Stomach (tissue), 4 donors: ENCODE measurements around the gene GULP1.
"Not testable (repeated sequence)": the region's sequence is repeated elsewhere in the genome, so short reads cannot be mapped to it uniquely, and the experiment has no call there.

Source experiments
- EP300 ChIP-seq: sonication (generic); formaldehyde crosslinking; IDR thresholded peaks from one replicate; pipeline ENCODE4 v1.6.1; 2017; ENCODE audit warnings: antibody characterized with exemption
- POLR2A ChIP-seq, 4 donors: fragments of 450-650 bp; IDR thresholded peaks; one replicate each; pipeline ENCODE4 v1.6.1; 2016; ENCODE audit warnings: antibody characterized with exemption in 4 of 4, control low read depth in 2 of 4, mild to moderate bottlenecking in 1 of 4, moderate library complexity in 1 of 4
- POLR2AphosphoS5 ChIP-seq, 3 donors: sonication (generic); formaldehyde crosslinking; IDR thresholded peaks; one replicate each; pipeline ENCODE4 v1.6.1; 2016; ENCODE audit warnings: antibody characterized with exemption in 3 of 3
- TF ChIP-seq, protein P1 (sequence below), 7 experiments: fragments of 450-650 bp in 4 of 7; fragments of 200-600 bp in 3 of 7; sonication (generic) in 3 of 7; IDR thresholded peaks; one replicate each; pipeline ENCODE4 v1.5.1; 2016 to 2019; ENCODE audit warnings: antibody characterized with exemption in 7 of 7, control low read depth in 2 of 7, mild to moderate bottlenecking in 1 of 7

GRCh38 chr2:188559455-188559854 lies 267.8 kb downstream of the GULP1 start:
- TF ChIP-seq, protein P1, sequence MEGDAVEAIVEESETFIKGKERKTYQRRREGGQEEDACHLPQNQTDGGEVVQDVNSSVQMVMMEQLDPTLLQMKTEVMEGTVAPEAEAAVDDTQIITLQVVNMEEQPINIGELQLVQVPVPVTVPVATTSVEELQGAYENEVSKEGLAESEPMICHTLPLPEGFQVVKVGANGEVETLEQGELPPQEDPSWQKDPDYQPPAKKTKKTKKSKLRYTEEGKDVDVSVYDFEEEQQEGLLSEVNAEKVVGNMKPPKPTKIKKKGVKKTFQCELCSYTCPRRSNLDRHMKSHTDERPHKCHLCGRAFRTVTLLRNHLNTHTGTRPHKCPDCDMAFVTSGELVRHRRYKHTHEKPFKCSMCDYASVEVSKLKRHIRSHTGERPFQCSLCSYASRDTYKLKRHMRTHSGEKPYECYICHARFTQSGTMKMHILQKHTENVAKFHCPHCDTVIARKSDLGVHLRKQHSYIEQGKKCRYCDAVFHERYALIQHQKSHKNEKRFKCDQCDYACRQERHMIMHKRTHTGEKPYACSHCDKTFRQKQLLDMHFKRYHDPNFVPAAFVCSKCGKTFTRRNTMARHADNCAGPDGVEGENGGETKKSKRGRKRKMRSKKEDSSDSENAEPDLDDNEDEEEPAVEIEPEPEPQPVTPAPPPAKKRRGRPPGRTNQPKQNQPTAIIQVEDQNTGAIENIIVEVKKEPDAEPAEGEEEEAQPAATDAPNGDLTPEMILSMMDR (IDR thresholded peaks at IDR 0.05): not testable (repeated sequence)
- TF ChIP-seq EP300; POLR2A (IDR thresholded peaks at IDR 0.05); POLR2AphosphoS5 (IDR thresholded peaks at IDR 0.05): not testable (repeated sequence)
